Astrocyte of the spinal cord (primary cell): ENCODE measurements around the gene LGI1.

Experiments
- DNase-seq: peaks from one replicate; pipeline ENCODE4 v3.0.0; 2011; ENCODE audit warnings: low read depth, low spot score
- H3K4me3 ChIP-seq: 2 replicates; pipeline ENCODE4 v1.5.1; 2011; ENCODE audit warnings: low read depth, mild to moderate bottlenecking, low read length, moderate library complexity
- CTCF ChIP-seq: IDR thresholded peaks from 2 replicates; pipeline ENCODE4 v1.5.1; 2012; ENCODE audit warnings: low read depth, mild to moderate bottlenecking, low read length, inconsistent platforms
- in situ Hi-C: cut with HindIII; loops from 2 replicates; pipeline ENCODE4 v1.10.0; 2017; ENCODE audit warnings: low sequenced_read_pairs

Gene LGI1

GRCh38 chr10:93742633-93743349 is 14.9 kb upstream of the LGI1 start:
- no peak for TF ChIP-seq CTCF
- no peak for DNase-seq
- in situ Hi-C loops = no loop called here
- no peak overlapping the region for H3K4me3 ChIP-seq

- H3K4me3 ChIP-seq = no peak overlapping the region
- in situ Hi-C loops = no loop called here
- TF ChIP-seq CTCF = peak; percentile 42
- DNase-seq = peak; percentile 16
Measured at GRCh38 chr10:93745408-93746065, 12.2 kb upstream of the LGI1 start.

- in situ Hi-C loops = no loop called here
- no peak overlapping the region for H3K4me3 ChIP-seq
- peak; percentile 96 for DNase-seq
- peak; percentile 32 for TF ChIP-seq CTCF
Measured at GRCh38 chr10:93746844-93747284, 10.9 kb upstream of the LGI1 start.

- no peak for TF ChIP-seq CTCF
- in situ Hi-C loops = no loop called here
- H3K4me3 ChIP-seq = no peak overlapping the region
- peak; percentile 13 for DNase-seq
Measured at GRCh38 chr10:93749218-93749799, 8.4 kb upstream of the LGI1 start.

GRCh38 chr10:93751124-93751523 is 6.6 kb upstream of the LGI1 start:
- in situ Hi-C loops = no loop called here
- no peak for TF ChIP-seq CTCF
- DNase-seq = no peak
- H3K4me3 ChIP-seq = no peak overlapping the region

- TF ChIP-seq CTCF = no peak
- peak; percentile 22 for DNase-seq
- in situ Hi-C loops = no loop called here
- H3K4me3 ChIP-seq = no peak overlapping the region
Measured at GRCh38 chr10:93751832-93752231, 5.9 kb upstream of the LGI1 start.
